ENCODE results near the gene NAGS.
"Not testable (repeated sequence)": the region's sequence is repeated elsewhere in the genome, so short reads cannot be mapped to it uniquely, and the experiment has no call there.

The NAGS gene

GRCh38 chr17:44004077-44004760, at the start of gene NAGS:
Gene NAGS, plus strand, starts transcription at chr17:44004622. Its CDS starts 42 bp downstream, at chr17:44004664.
- DNase-seq, result no peak

GRCh38 chr17:43956222-43956621, 48.2 kb upstream of the NAGS start:
- DNase-seq, result no peak

- DNase-seq, result no peak
Measured at GRCh38 chr17:43958748-43959352, 45.6 kb upstream of the NAGS start.

GRCh38 chr17:43961292-43961691, 43.1 kb upstream of the NAGS start:
- not testable (repeated sequence) for DNase-seq

- DNase-seq, result no peak
Measured at GRCh38 chr17:43961954-43962353, 42.5 kb upstream of the NAGS start.

- no peak for DNase-seq
Measured at GRCh38 chr17:43962479-43962878, 41.9 kb upstream of the NAGS start.

- DNase-seq, result no peak
Measured at GRCh38 chr17:43966276-43966675, 38.1 kb upstream of the NAGS start.

- DNase-seq, result no peak
Measured at GRCh38 chr17:43967251-43967875, 37.1 kb upstream of the NAGS start.

- DNase-seq, result no peak
Measured at GRCh38 chr17:43970366-43970765, 34.1 kb upstream of the NAGS start.

GRCh38 chr17:43971436-43971835, 33.0 kb upstream of the NAGS start:
- not testable (repeated sequence) for DNase-seq

GRCh38 chr17:43972444-43973212, 31.8 kb upstream of the NAGS start:
- not testable (repeated sequence) for DNase-seq

- no peak for DNase-seq
Measured at GRCh38 chr17:43974382-43975266, 29.8 kb upstream of the NAGS start.

GRCh38 chr17:43975898-43976297, 28.5 kb upstream of the NAGS start:
- no peak for DNase-seq

GRCh38 chr17:43976963-43977837, 27.2 kb upstream of the NAGS start:
- no peak for DNase-seq

GRCh38 chr17:43978078-43978477, 26.3 kb upstream of the NAGS start:
- no peak for DNase-seq

- no peak for DNase-seq
Measured at GRCh38 chr17:43979011-43979410, 25.4 kb upstream of the NAGS start.

- DNase-seq, result no peak
Measured at GRCh38 chr17:43979671-43980070, 24.8 kb upstream of the NAGS start.

GRCh38 chr17:43982171-43982570, 22.3 kb upstream of the NAGS start:
- no peak for DNase-seq

GRCh38 chr17:43983196-43983514, 21.3 kb upstream of the NAGS start:
- DNase-seq, result no peak

GRCh38 chr17:43983515-43984411, 20.7 kb upstream of the NAGS start:
- DNase-seq, result no peak

GRCh38 chr17:43984521-43984920, 19.9 kb upstream of the NAGS start:
- no peak for DNase-seq

Measured in stimulated activated CD4-positive, alpha-beta T cell treated with anti-CD3 and anti-CD28 coated beads, Interleukin-12 subunit alpha, Interleukin-12 subunit beta, amount 100 ng/mL, for 4 hours (primary cell).